Body of pancreas (tissue), 4 donors: ENCODE data around the gene CD52. TPM values are rescaled to one million over a fixed set of nuclear protein-coding genes. Genes with fewer than 3 reads are reported as not detected.

Source experiments
- ATAC-seq: fragments of 150-250 bp; one replicate; pipeline ENCODE4 v1.9.1; 2016
- DNase-seq, 4 donors: peaks; one replicate each; pipeline ENCODE4 v3.0.0-alpha.2; 2019
- H3K27ac ChIP-seq, 4 donors: fragments of 200-600 bp; sonication (generic); 1 replicate in 3 of 4; 2 replicates in 1 of 4; pipeline versions ENCODE4 v1.5.1 to v1.6.1; 2016 to 2019; ENCODE audit warnings: mild to moderate bottlenecking in 1 of 4, mixed read lengths in 1 of 4, moderate library complexity in 1 of 4
- H3K27me3 ChIP-seq, 2 donors: fragments of 200-600 bp; sonication (generic); one replicate each; pipeline ENCODE4 v1.6.0; 2016; ENCODE audit warnings: mild to moderate bottlenecking in 1 of 2
- H3K36me3 ChIP-seq, 2 donors: fragments of 200-600 bp; sonication (generic); replicated peaks in 1 of 2; 2 replicates each; pipeline ENCODE4 v1.5.1; 2016; ENCODE audit warnings: low read depth in 2 of 2; ENCODE audit not compliant: insufficient read depth in 1 of 2
- H3K4me1 ChIP-seq: fragments of 200-600 bp; sonication (generic); one replicate; pipeline ENCODE4 v1.6.0; 2016
- H3K4me3 ChIP-seq, 2 donors: fragments of 200-600 bp; sonication (generic); 1 replicate in 1 of 2; 2 replicates in 1 of 2; pipeline ENCODE4 v1.5.1; 2016 to 2019
- H3K9me3 ChIP-seq, 3 donors: fragments of 200-600 bp; sonication (generic); 1 replicate in 2 of 3; 2 replicates in 1 of 3; pipeline ENCODE4 v1.5.1; 2016
- POLR2A ChIP-seq, 3 donors: fragments of 450-650 bp; IDR thresholded peaks; one replicate each; pipeline ENCODE4 v1.6.1; 2016; ENCODE audit warnings: antibody characterized with exemption in 3 of 3, mild to moderate bottlenecking in 2 of 3
- WGBS, 2 donors: methylation state at CpG; one replicate each; pipeline ENCODE4 v1.1.5; 2017; 5-methylcytosine and 5-hydroxymethylcytosine counted together
- intact Hi-C: fragments of 100-400 bp; cut with DNase I; formaldehyde crosslinking; loops from one replicate; pipeline ENCODE4 v1.15.1; 2023
- total RNA-seq, 2 donors: library from RNA; depleted of rRNA; stranded (reverse); fragments of >200 nt; gene quantifications; one replicate each; pipeline ENCODE4 v1.1.0, GENCODE V29; 2016
- TF ChIP-seq, protein P1 (sequence below), 7 experiments: fragments of 450-650 bp in 4 of 7; fragments of 200-600 bp in 3 of 7; sonication (generic) in 3 of 7; IDR thresholded peaks; one replicate each; pipeline ENCODE4 v1.5.1; 2016 to 2019; ENCODE audit warnings: antibody characterized with exemption in 7 of 7

The CD52 gene
- total RNA-seq, 2 donors from 2014 or later, result not detected

DNA sequence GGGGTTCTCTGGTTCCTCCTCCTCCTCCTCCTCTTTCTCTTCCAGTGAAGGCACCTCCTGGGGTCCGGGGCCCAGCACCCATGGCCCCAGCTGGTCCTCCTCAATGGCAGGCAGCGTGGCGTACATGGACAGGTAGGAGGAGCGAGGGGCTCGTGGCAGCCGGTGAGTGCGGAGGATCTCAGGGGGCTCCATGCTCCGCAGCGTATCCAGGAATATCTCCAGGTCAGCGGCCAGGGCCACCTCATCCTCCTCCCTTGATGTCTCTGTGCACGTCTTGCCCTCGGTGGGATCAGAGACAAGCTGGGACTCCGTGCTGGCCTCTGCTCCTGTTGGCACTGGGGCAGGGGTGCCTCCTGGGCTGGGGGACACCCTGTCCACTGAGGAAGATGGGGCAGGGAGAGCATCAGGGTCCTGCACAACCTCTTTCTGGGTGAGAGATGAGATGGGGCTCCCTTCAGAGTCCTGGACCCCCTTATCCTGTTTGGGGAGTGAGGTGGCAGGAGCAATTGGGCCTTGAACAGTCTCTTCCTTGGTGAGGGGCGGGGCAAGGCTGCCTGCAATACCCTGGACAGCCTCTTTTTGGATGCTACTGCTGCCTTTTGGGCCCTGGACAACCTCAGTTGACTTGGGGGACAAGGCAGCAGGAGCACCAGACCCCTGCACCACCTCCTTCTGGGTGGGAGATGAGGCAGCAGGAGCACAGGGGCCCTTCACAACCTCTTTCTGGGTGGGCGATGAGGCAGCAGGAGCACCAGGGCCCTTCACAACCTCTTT is 26.6 kb downstream of the CD52 start:
- intact Hi-C loops, result no loop called here
- Histone ChIP-seq H3K4me3 (no peak overlapping the region), H3K36me3 (no peaks in the 10 kb centered on the region), H3K27me3 (no peaks in the 10 kb centered on the region), H3K9me3 (no peaks in the 10 kb centered on the region), H3K27ac (no peak overlapping the region), H3K4me1 (no peaks in the 10 kb centered on the region)
- 75 to 85% methylated on average over 4 to 15 of the region's 15 CpGs for WGBS, 2 donors
- TF ChIP-seq, protein P1, sequence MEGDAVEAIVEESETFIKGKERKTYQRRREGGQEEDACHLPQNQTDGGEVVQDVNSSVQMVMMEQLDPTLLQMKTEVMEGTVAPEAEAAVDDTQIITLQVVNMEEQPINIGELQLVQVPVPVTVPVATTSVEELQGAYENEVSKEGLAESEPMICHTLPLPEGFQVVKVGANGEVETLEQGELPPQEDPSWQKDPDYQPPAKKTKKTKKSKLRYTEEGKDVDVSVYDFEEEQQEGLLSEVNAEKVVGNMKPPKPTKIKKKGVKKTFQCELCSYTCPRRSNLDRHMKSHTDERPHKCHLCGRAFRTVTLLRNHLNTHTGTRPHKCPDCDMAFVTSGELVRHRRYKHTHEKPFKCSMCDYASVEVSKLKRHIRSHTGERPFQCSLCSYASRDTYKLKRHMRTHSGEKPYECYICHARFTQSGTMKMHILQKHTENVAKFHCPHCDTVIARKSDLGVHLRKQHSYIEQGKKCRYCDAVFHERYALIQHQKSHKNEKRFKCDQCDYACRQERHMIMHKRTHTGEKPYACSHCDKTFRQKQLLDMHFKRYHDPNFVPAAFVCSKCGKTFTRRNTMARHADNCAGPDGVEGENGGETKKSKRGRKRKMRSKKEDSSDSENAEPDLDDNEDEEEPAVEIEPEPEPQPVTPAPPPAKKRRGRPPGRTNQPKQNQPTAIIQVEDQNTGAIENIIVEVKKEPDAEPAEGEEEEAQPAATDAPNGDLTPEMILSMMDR (IDR thresholded peaks at IDR 0.05), result no peak
- TF ChIP-seq POLR2A (IDR thresholded peaks at IDR 0.05), result no peak
- no peak for ATAC-seq
- no peak for DNase-seq

DNA sequence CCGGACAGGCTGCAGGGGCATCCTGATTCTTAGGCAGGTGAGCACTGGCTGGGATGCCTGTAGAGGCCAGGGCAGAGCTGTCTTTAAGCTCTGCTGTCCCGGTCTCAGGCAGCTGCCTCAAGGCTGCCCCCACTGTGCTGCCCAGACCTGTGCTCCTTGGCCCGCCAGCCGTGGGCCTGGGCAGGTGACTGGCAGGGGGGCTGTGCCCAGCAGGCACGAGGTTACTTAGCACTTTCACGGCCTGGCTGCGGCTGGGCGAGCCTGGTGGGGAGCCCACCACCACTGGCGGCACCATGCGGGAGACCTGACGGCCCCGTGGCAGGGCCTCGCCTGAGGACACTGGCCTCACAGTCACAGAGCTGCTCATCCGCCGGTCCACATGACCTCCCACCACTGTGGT is 28.0 kb downstream of the CD52 start:
- 40 to 73% methylated on average over 1 to 14 of the region's 15 CpGs for WGBS, 2 donors
- Histone ChIP-seq H3K4me1 (no peaks in the 10 kb centered on the region), H3K36me3 (no peaks in the 10 kb centered on the region), H3K27ac (no peak overlapping the region), H3K9me3 (no peaks in the 10 kb centered on the region), H3K4me3 (no peak overlapping the region), H3K27me3 (no peaks in the 10 kb centered on the region)
- DNase-seq (no peak), ATAC-seq (no peak)
- intact Hi-C loops, result no loop called here
- no peak for TF ChIP-seq POLR2A (IDR thresholded peaks at IDR 0.05)
- TF ChIP-seq, protein P1 (IDR thresholded peaks at IDR 0.05), result no peak

DNA sequence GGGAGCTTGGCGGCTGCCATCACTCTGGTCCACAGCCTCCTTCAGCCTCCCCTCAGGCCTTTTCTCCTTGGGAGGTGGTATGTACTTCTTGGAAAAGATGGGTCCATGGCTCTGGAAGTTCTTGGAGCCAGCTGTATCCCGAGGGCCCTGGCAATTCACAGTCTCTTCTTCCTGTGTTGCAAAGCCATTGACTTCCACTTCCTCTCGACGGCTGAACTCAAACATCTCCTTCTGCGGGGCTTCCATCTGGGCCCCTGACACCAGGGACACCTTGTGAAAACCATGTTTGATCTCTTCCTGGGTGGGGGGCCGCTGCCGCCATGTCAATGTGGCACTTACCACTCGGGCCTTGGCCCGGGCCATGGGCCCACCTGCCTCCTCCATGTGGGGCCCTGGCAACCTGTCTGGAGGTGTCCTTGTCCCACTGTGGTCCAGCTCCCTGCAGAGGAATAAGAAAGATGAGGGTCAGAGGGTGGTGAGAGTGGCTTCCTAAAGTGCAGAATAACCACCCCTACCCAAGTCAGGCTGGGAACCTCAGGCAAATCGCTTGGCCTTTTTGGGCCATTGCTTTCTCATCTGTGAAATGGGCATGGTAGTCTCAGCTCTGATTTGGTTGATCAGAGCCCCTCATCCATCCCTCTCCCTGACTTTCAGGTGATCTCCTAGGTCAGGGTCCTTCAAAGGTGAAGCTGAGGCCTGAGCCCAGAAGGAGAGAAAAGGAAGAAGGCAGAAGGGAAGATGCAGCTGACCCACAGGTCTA is 28.7 kb downstream of the CD52 start:
- H3K4me3 ChIP-seq, result no peak overlapping the region

DNA sequence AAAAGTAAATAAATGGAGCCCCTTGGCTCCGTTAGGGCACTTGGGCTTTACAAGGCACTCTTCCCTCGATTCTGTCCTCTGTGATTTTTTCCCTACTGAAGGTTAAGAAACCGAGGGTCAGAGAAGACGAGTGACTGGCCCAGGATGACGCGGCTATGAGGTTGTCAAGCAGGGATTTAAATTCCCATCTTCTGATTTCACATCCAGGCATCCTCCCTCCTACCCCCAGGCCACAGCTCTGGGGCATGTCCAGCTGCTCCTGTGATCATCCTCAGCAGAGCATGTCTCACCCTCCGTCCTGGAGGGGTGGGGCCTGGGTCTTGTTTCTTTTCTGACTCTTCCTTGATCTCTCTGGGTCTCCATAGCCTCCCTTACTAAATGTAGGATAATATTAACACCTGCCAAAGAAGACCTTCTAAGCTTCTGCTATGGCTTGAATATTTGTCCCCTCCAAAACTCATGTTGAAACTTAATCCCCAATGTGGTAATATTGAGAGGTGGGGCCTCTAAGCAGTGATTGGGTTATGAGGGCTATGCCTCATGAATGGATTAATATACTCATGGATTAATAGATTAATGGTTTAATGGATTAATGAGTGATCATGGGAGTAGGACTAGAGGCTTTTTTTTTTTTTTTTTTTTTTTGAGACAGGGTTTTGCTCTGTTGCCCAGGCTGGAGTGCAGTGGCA is 31.6 kb downstream of the CD52 start:
- Histone ChIP-seq H3K9me3 (no peaks in the 10 kb centered on the region), H3K36me3 (no peaks in the 10 kb centered on the region), H3K27ac (no peak overlapping the region), H3K27me3 (no peaks in the 10 kb centered on the region), H3K4me1 (peaks cover 6% of the 10 kb centered on the region), H3K4me3 (no peak overlapping the region)
- intact Hi-C loops, result no loop called here
- TF ChIP-seq, protein P1 (IDR thresholded peaks at IDR 0.05), result no peak
- no peak for TF ChIP-seq POLR2A (IDR thresholded peaks at IDR 0.05)
- no peak for DNase-seq
- 74 to 83% methylated on average over 7 of the region's 7 CpGs for WGBS, 2 donors
- ATAC-seq, result no peak

More for the DNA sequence above, 28.7 kb downstream of the CD52 start:
- no peak overlapping the region for H3K27ac ChIP-seq
- 45 to 70% methylated on average over 3 to 10 of the region's 10 CpGs for WGBS, 2 donors
- no peak for TF ChIP-seq POLR2A (IDR thresholded peaks at IDR 0.05)
- TF ChIP-seq, protein P1 (IDR thresholded peaks at IDR 0.05), result no peak
- no peaks in the 10 kb centered on the region for H3K36me3 ChIP-seq
- DNase-seq, result no peak
- no peaks in the 10 kb centered on the region for H3K27me3 ChIP-seq
- intact Hi-C loops, result no loop called here
- ATAC-seq, result no peak
- no peaks in the 10 kb centered on the region for H3K4me1 ChIP-seq
- H3K9me3 ChIP-seq, result no peaks in the 10 kb centered on the region
